H1 (cell line): ENCODE measurements around the gene SLC7A14. TPM values are rescaled to one million over a fixed set of nuclear protein-coding genes. Genes with fewer than 3 reads are reported as not detected.

Source experiments
- CEBPB ChIP-seq: IDR thresholded peaks from 2 replicates; pipeline ENCODE4 v1.6.1; 2012; ENCODE audit warnings: low read depth, low read length
- CHD7 ChIP-seq: fragments of 300-600 bp; sonication (generic); IDR thresholded peaks from 2 replicates; pipeline ENCODE4 v1.7.1; 2012; ENCODE audit warnings: low read length, moderate library complexity, mild to moderate bottlenecking, inconsistent platforms; ENCODE audit not compliant: insufficient replicate concordance
- CREB1 ChIP-seq: IDR thresholded peaks from 2 replicates; pipeline ENCODE4 v1.6.1; 2012; ENCODE audit warnings: inconsistent platforms
- EZH2 ChIP-seq: fragments of 200-600 bp; sonication (generic); IDR thresholded peaks from 2 replicates; pipeline ENCODE4 v1.7.1; 2012; ENCODE audit warnings: low read depth, mild to moderate bottlenecking, moderate library complexity, low read length, inconsistent platforms; ENCODE audit not compliant: severe bottlenecking
- FOSL1 ChIP-seq: IDR thresholded peaks from 2 replicates; pipeline ENCODE4 v1.6.1; 2011; ENCODE audit warnings: mild to moderate bottlenecking, low read depth, low read length, moderate library complexity; ENCODE audit not compliant: insufficient read depth
- HDAC6 ChIP-seq: IDR thresholded peaks from one replicate; pipeline ENCODE4 v1.7.1; 2012; ENCODE audit warnings: low read depth, mild to moderate bottlenecking, inconsistent platforms, low read length, moderate library complexity
- JUND ChIP-seq: IDR thresholded peaks from 2 replicates; pipeline ENCODE4 v1.6.1; 2011; ENCODE audit warnings: mild to moderate bottlenecking, improper control_type of control experiment, low read length
- KDM1A ChIP-seq: fragments of 200-600, 300-600 bp; sonication (generic); IDR thresholded peaks from 2 replicates; pipeline ENCODE4 v1.7.1; 2016; ENCODE audit warnings: mild to moderate bottlenecking, low read length, borderline replicate concordance
- POU5F1 ChIP-seq: IDR thresholded peaks from 2 replicates; pipeline ENCODE4 v1.6.1; 2011; ENCODE audit warnings: low read depth, mild to moderate bottlenecking, low read length, moderate library complexity
- RAD21 ChIP-seq, 2 experiments: IDR thresholded peaks in 1 of 2; conservative IDR thresholded peaks in 1 of 2; 2 replicates each; pipeline ENCODE4 v1.6.1; 2011; ENCODE audit warnings: low read depth in 2 of 2, low read length in 2 of 2, improper control_type of control experiment in 1 of 2, inconsistent platforms in 1 of 2, mild to moderate bottlenecking in 1 of 2, moderate library complexity in 1 of 2
- SRF ChIP-seq: IDR thresholded peaks from 2 replicates; pipeline ENCODE4 v1.6.1; 2011; ENCODE audit warnings: mild to moderate bottlenecking, low read depth, low read length, moderate library complexity
- TAF1 ChIP-seq: IDR thresholded peaks from 2 replicates; pipeline ENCODE4 v1.6.1; 2011; ENCODE audit warnings: mild to moderate bottlenecking, low read depth, low read length
- TAF7 ChIP-seq: optimal IDR thresholded peaks from 2 replicates; pipeline ENCODE3; 2011; ENCODE audit warnings: low read depth, mild to moderate bottlenecking, inconsistent platforms, low read length, moderate library complexity, borderline replicate concordance
- polyA plus RNA-seq, 7 experiments: library from polyadenylated mRNA; depleted of rRNA in 3 of 7; stranded (reverse) in 5 of 7; unstranded in 2 of 7; fragments of >200 nt in 5 of 7; fragments of 200-250 nt in 2 of 7; gene quantifications; 1 replicate in 5 of 7; 2 replicates in 1 of 7; 4 replicates in 1 of 7; pipeline versions ENCODE4 v1.2.1 to v1.2.3, GENCODE V29; 2011 to 2013; ENCODE audit warnings: missing spikeins in 2 of 7, mixed read lengths in 2 of 7
- total RNA-seq: library from RNA; stranded (reverse); fragmentation: NEBNext Ultra II Directional; extraction: Animal tissue kit (Norgen Biotek cat#: 25700); gene quantifications from 2 replicates; pipeline ENCODE4 v1.2.1, GENCODE V29; 2021

The SLC7A14 gene
- total and polyA plus RNA-seq, 2 of the 8 experiments (the other 6 are each of a cell fraction or from before 2014, with no cell fraction given) = 0.21 to 0.95 TPM

DNA sequence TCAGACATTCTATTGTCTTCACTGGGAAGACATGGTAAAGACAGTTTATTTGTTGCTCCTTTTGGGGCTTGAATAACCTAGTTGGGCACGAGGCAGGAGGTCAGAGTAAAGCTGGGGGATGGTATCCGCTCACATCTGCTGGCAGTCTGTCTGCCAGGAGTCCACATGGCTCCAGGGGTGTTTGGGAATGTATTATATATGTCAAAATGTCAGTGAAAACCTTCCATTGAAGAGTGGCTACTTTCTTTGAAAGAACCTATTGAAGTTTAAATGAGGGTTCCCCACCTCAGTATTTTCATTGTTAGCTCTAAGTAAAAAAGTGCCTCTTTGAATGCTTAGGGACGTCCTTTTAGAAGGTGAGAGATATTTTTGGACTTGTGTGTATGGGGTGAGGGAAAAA, 98.8 kb downstream of the SLC7A14 start (continued):
- TF ChIP-seq CHD7 = no peak
- TF ChIP-seq TAF7 = no peak
- no peak for TF ChIP-seq KDM1A
- no peak for TF ChIP-seq CEBPB
- no peak for TF ChIP-seq FOSL1
- TF ChIP-seq RAD21 (IDR thresholded peaks at IDR 0.05 in 1 of 2, conservative IDR thresholded peaks at IDR 0.05 in 1 of 2; ENCODE audit: low read depth in 2 of 2, low read length in 2 of 2) = no peak
- TF ChIP-seq EZH2 = no peak
- no peak for TF ChIP-seq CREB1
- TF ChIP-seq SRF = no peak
- TF ChIP-seq TAF1 = no peak
- no peak for TF ChIP-seq POU5F1
- TF ChIP-seq JUND = no peak
- TF ChIP-seq HDAC6 = no peak
